DOHH2 (cell line): ENCODE data around the gene S100A10.

ENCODE experiments used
- H3F3A ChIP-seq: fragments of 200-600 bp; sonication (generic), shearing (Covaris generic); 2 replicates; pipeline ENCODE4 v1.6.0; 2016; ENCODE audit warnings: antibody characterized with exemption, mild to moderate bottlenecking; ENCODE audit not compliant: control insufficient read depth, insufficient read depth
- H3K27ac ChIP-seq: fragments of 200-600 bp; sonication (generic); 2 replicates; pipeline ENCODE4 v1.5.1; 2014; ENCODE audit warnings: low read depth, mild to moderate bottlenecking, low read length, moderate library complexity
- H3K27me3 ChIP-seq: fragments of 200-600 bp; sonication (generic); 2 replicates; pipeline ENCODE4 v1.6.1; 2014; ENCODE audit warnings: mild to moderate bottlenecking, low read length, mixed read lengths; ENCODE audit not compliant: control insufficient read depth
- H3K36me3 ChIP-seq: fragments of 200-600 bp; sonication (generic); 2 replicates; pipeline ENCODE4 v1.6.1; 2014; ENCODE audit warnings: mild to moderate bottlenecking, low read length, moderate library complexity, mixed read lengths; ENCODE audit not compliant: control insufficient read depth
- H3K4me1 ChIP-seq: fragments of 200-600 bp; sonication (generic); 2 replicates; pipeline ENCODE4 v1.6.1; 2014; ENCODE audit warnings: mild to moderate bottlenecking, low read length, mixed read lengths; ENCODE audit not compliant: control insufficient read depth
- H3K4me2 ChIP-seq: fragments of 200-600 bp; sonication (generic); 2 replicates; pipeline ENCODE4 v1.6.0; 2014; ENCODE audit warnings: mild to moderate bottlenecking, low read length, moderate library complexity
- H3K4me3 ChIP-seq: fragments of 200-600 bp; sonication (generic); 2 replicates; pipeline ENCODE4 v1.5.1; 2014; ENCODE audit warnings: mild to moderate bottlenecking, low read length, mixed read lengths
- H3K79me2 ChIP-seq: fragments of 200-600 bp; sonication (generic); 2 replicates; pipeline ENCODE4 v1.6.1; 2014; ENCODE audit warnings: mild to moderate bottlenecking, low read length, mixed read lengths; ENCODE audit not compliant: control insufficient read depth
- H3K9me2 ChIP-seq: fragments of 200-600 bp; sonication (generic); replicated peaks from 2 replicates; pipeline ENCODE4 v1.6.1; 2014; ENCODE audit warnings: mild to moderate bottlenecking, low read length, mixed read lengths; ENCODE audit not compliant: control insufficient read depth
- H3K9me3 ChIP-seq: fragments of 200-600 bp; sonication (generic); 2 replicates; pipeline ENCODE4 v1.6.1; 2014; ENCODE audit warnings: antibody characterized with exemption, low read length, mixed read lengths; ENCODE audit not compliant: control insufficient read depth, insufficient read depth
- H4K20me1 ChIP-seq: fragments of 200-600 bp; sonication (generic); 2 replicates; pipeline ENCODE4 v1.6.0; 2014; ENCODE audit warnings: low read depth, mild to moderate bottlenecking, antibody characterized with exemption, low read length, moderate library complexity; ENCODE audit not compliant: control insufficient read depth, insufficient read depth
- EZH2phosphoT487 ChIP-seq: fragments of 200-600 bp; sonication (generic); IDR thresholded peaks from 2 replicates; pipeline ENCODE4 v1.6.1; 2017; ENCODE audit warnings: borderline replicate concordance, mild to moderate bottlenecking, antibody characterized with exemption, low read length, moderate library complexity, mixed read lengths
- TF ChIP-seq, protein P1 (sequence below): fragments of 200-600 bp; sonication (generic); IDR thresholded peaks from one replicate; pipeline ENCODE4 v1.5.1; 2014; ENCODE audit warnings: antibody characterized with exemption, mild to moderate bottlenecking, low read depth, low read length; ENCODE audit not compliant: poor library complexity, severe bottlenecking

Gene S100A10

DNA sequence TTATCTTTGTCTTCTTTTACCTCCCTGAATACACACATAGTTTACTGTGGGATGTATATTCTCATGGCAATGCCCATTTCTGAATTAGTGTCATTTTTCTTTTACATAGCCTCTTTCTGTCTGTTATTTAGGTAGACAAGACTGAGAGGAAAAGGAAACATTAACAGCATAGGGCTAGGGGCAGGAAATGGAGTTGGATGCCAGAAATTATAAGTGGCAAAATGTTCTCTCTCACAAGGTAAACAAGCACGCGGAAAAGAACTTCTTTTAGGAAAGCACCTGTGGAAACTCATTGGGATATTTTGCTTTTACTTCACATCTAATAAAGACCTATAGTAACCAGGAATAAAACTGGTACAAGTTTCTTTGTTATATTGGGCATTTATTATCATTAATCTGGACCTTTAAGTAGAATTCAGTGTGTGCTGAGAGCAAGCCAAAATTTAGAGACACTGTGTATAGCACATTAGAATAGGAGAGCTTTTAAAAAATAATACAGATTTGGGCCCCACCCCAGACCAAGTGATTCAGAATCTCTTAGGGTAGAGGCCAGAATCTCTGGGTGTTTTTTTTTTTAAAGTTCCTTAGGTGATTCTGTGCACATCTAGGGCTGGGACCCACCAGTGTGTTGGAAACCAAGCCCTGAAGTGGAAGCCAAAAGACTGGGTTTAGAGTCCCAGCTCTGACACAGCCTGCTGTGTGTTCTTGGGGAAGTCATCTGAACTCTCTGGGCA is 32.7 kb downstream of the S100A10 start:
- Histone ChIP-seq H3K9me3 (no peaks in the 10 kb centered on the region), H3K36me3 (no peaks in the 10 kb centered on the region), H3K27ac (no peak overlapping the region), H4K20me1 (no peaks in the 10 kb centered on the region), H3K79me2 (no peaks in the 10 kb centered on the region), H3K4me1 (peaks cover 17% of the 10 kb centered on the region), H3K4me2 (no peak overlapping the region), H3K27me3 (no peaks in the 10 kb centered on the region), H3K9me2 (no peaks in the 10 kb centered on the region), H3K4me3 (no peak overlapping the region), H3F3A (peaks cover 2% of the 10 kb centered on the region; the same call in 1 of the 2 replicates)
- TF ChIP-seq EZH2phosphoT487, result no peak
- TF ChIP-seq, protein P1, sequence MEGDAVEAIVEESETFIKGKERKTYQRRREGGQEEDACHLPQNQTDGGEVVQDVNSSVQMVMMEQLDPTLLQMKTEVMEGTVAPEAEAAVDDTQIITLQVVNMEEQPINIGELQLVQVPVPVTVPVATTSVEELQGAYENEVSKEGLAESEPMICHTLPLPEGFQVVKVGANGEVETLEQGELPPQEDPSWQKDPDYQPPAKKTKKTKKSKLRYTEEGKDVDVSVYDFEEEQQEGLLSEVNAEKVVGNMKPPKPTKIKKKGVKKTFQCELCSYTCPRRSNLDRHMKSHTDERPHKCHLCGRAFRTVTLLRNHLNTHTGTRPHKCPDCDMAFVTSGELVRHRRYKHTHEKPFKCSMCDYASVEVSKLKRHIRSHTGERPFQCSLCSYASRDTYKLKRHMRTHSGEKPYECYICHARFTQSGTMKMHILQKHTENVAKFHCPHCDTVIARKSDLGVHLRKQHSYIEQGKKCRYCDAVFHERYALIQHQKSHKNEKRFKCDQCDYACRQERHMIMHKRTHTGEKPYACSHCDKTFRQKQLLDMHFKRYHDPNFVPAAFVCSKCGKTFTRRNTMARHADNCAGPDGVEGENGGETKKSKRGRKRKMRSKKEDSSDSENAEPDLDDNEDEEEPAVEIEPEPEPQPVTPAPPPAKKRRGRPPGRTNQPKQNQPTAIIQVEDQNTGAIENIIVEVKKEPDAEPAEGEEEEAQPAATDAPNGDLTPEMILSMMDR, result no peak

DNA sequence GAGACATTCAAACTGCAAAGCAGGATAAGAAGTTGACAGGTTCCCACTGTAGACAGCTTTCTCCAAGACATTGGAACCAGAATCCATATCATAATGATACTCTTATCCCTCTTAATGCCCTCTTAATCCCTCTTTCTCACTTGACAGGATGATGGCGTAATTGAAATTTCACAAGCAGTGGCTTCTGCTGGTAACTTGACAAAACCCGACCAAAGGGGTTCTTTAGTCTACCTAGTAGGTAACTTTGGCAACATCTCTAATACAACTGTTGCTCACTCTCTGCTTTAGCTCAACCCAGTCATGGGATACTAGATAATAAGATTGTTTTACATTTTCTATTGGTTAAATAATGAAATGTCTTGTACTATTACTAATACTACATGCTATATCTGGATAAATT is 34.7 kb downstream of the S100A10 start:
- no peak overlapping the region for H3K4me3 ChIP-seq
- H3K36me3 ChIP-seq, result no peaks in the 10 kb centered on the region
- peaks cover 2% of the 10 kb centered on the region; the same call in 1 of the 2 replicates for H3F3A ChIP-seq
- peaks cover 8% of the 10 kb centered on the region for H3K79me2 ChIP-seq
- H3K9me3 ChIP-seq, result no peaks in the 10 kb centered on the region
- H3K4me1 ChIP-seq, result peaks cover 34% of the 10 kb centered on the region
- no peaks in the 10 kb centered on the region for H3K27me3 ChIP-seq
- no peak overlapping the region for H3K27ac ChIP-seq
- no peak overlapping the region for H3K4me2 ChIP-seq
- no peak for TF ChIP-seq EZH2phosphoT487
- TF ChIP-seq, protein P1, result no peak
- H4K20me1 ChIP-seq, result no peaks in the 10 kb centered on the region
- no peaks in the 10 kb centered on the region for H3K9me2 ChIP-seq

- Histone ChIP-seq H3K4me1 (peaks cover 53% of the 10 kb centered on the region), H3K36me3 (no peaks in the 10 kb centered on the region), H3K4me2 (peak overlapping the region; percentile 1; the same call in 1 of the 2 replicates), H3F3A (peaks cover 7% of the 10 kb centered on the region), H3K79me2 (peaks cover 12% of the 10 kb centered on the region), H3K4me3 (no peak overlapping the region), H3K27me3 (no peaks in the 10 kb centered on the region), H3K9me2 (no peaks in the 10 kb centered on the region), H3K27ac (no peak overlapping the region), H3K9me3 (no peaks in the 10 kb centered on the region), H4K20me1 (no peaks in the 10 kb centered on the region)
- no peak for TF ChIP-seq EZH2phosphoT487
- TF ChIP-seq, protein P1, result no peak
Observed at GRCh38 chr1:151956957-151957497, 36.6 kb downstream of the S100A10 start.
